ENCODE results near the gene SALL4.
"Not testable (repeated sequence)": the region's sequence is repeated elsewhere in the genome, so short reads cannot be mapped to it uniquely, and the experiment has no call there.

The SALL4 gene

GRCh38 chr20:51766994-51767866 lies 35.1 kb downstream of the SALL4 start:
- TF ChIP-seq CTCF (IDR thresholded peaks at IDR 0.05; ENCODE audit: low read depth, low read length, missing control alignments), result peak; percentile 58
- DNase-seq, result no peak
- H3K36me3 ChIP-seq (replicated peaks), result no peaks in the 10 kb centered on the region
- H3K27me3 ChIP-seq (replicated peaks), result no peaks in the 10 kb centered on the region
- in situ Hi-C loops (cut with HindIII; ENCODE audit: low pct_ligation_motif_present, low sequenced_read_pairs), result no loop called here
- H3K4me3 ChIP-seq (ENCODE audit: low read depth, low read length), result peak overlapping the region; percentile 69
- no peak overlapping the region for H3K27ac ChIP-seq

DNA sequence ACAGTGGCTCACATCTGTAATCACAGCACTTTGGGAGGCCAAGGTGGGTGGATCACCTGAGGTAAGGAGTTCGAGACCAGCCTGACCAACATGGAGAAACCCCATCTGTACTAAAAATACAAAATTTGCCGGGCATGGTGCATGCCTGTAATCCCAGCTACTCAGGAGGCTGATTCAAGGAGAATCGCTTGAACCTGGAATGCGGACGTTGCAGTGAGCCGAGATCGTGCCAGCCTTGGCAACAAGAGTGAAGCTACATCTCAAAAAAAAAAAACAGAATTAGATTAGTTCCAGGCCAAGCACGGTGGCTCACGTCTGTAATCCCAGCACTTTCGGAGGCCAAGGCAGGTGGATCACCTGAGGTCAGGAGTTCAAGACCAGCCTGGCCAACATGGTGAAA lies 36.9 kb downstream of the SALL4 start:
- H3K36me3 ChIP-seq (replicated peaks); H3K4me3 ChIP-seq (ENCODE audit: low read depth, low read length); DNase-seq; H3K27me3 ChIP-seq (replicated peaks); H3K27ac ChIP-seq; in situ Hi-C loops (cut with HindIII; ENCODE audit: low pct_ligation_motif_present, low sequenced_read_pairs): not testable (repeated sequence)

- TF ChIP-seq CTCF (IDR thresholded peaks at IDR 0.05; ENCODE audit: low read depth, low read length, missing control alignments), result no peak
- DNase-seq, result no peak
- H3K4me3 ChIP-seq (ENCODE audit: low read depth, low read length), result no peak overlapping the region
- in situ Hi-C loops (cut with HindIII; ENCODE audit: low pct_ligation_motif_present, low sequenced_read_pairs), result no loop called here
- H3K27me3 ChIP-seq (replicated peaks), result no peaks in the 10 kb centered on the region
- H3K36me3 ChIP-seq (replicated peaks), result no peaks in the 10 kb centered on the region
- H3K27ac ChIP-seq, result no peak overlapping the region
Measured at GRCh38 chr20:51763965-51764602, 38.2 kb downstream of the SALL4 start.

- peak; percentile 48 for DNase-seq
- no peaks in the 10 kb centered on the region for H3K36me3 ChIP-seq (replicated peaks)
- no peaks in the 10 kb centered on the region for H3K27me3 ChIP-seq (replicated peaks)
- H3K27ac ChIP-seq, result no peak overlapping the region
- H3K4me3 ChIP-seq (ENCODE audit: low read depth, low read length), result no peak overlapping the region
- no peak for TF ChIP-seq CTCF (IDR thresholded peaks at IDR 0.05; ENCODE audit: low read depth, low read length, missing control alignments)
- in situ Hi-C loops (cut with HindIII; ENCODE audit: low pct_ligation_motif_present, low sequenced_read_pairs), result no loop called here
Measured at GRCh38 chr20:51760905-51761546, 41.3 kb downstream of the SALL4 start.

GRCh38 chr20:51759769-51760510 lies 42.4 kb downstream of the SALL4 start:
- no peak for TF ChIP-seq CTCF (IDR thresholded peaks at IDR 0.05; ENCODE audit: low read depth, low read length, missing control alignments)
- no peaks in the 10 kb centered on the region for H3K36me3 ChIP-seq (replicated peaks)
- no peak overlapping the region for H3K27ac ChIP-seq
- H3K4me3 ChIP-seq (ENCODE audit: low read depth, low read length), result no peak overlapping the region
- no peak for DNase-seq
- in situ Hi-C loops (cut with HindIII; ENCODE audit: low pct_ligation_motif_present, low sequenced_read_pairs), result no loop called here
- no peaks in the 10 kb centered on the region for H3K27me3 ChIP-seq (replicated peaks)

All from brain microvascular endothelial cell (primary cell).